PFSK-1 (cell line): Measurements from ENCODE around the gene ZBED5.

Experiments
- FOXP2 ChIP-seq: optimal IDR thresholded peaks from 2 replicates; pipeline ENCODE3; 2011; ENCODE audit warnings: borderline replicate concordance, control low read depth, inconsistent platforms; ENCODE audit not compliant: insufficient read depth; ENCODE audit errors: extremely low read length, extremely low read depth
- POLR2AphosphoS5 ChIP-seq: IDR thresholded peaks from 2 replicates; pipeline ENCODE4 v1.6.1; 2012; ENCODE audit warnings: low read depth, mild to moderate bottlenecking, control low read depth, low read length, moderate library complexity
- SIN3A ChIP-seq: IDR thresholded peaks from 2 replicates; pipeline ENCODE4 v1.6.1; 2012; ENCODE audit warnings: mild to moderate bottlenecking, low read length, moderate library complexity, borderline replicate concordance; ENCODE audit not compliant: insufficient read depth
- TAF1 ChIP-seq: IDR thresholded peaks from 2 replicates; pipeline ENCODE4 v1.6.1; 2012; ENCODE audit warnings: low read length, control low read depth, borderline replicate concordance; ENCODE audit not compliant: insufficient read depth
- TF ChIP-seq, protein P1 (sequence below), 2 experiments: IDR thresholded peaks; 2 replicates each; pipeline versions ENCODE4 v1.6.1 to v1.8.0; 2011 to 2012; ENCODE audit warnings: low read depth in 2 of 2, low read length in 2 of 2, control low read depth in 1 of 2, inconsistent platforms in 1 of 2, mild to moderate bottlenecking in 1 of 2, moderate library complexity in 1 of 2; ENCODE audit not compliant: insufficient read depth in 1 of 2

Gene ZBED5

DNA sequence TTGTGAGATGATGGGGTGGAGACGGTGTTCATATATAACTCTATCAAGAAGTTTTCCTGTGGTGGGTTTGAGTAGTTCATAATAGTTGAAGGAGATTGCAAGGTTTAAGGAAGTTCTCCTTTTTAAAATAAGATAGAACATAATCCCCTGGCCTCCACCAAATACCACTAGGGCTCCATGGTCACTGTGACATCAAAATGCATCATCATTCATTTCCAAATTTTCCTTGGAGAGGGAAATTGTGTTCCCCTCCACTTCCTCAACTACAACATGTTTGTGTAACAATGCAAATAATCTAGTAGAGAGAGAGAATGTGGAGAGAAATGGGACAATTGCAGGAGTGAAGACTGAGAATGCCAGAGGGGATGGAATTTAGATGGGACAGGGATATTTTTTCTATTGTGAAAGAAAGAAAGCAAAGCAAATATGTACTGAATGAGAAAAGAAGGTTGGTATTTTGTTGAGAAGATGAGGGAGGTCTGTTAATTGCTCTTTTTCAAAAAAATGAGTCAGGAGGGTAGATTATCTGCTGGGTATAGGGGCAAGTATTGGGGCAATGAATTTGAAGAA lies 33.4 kb upstream of the ZBED5 start:
- TF ChIP-seq TAF1 (no peak), POLR2AphosphoS5 (no peak), FOXP2 (no peak), SIN3A (no peak)
- TF ChIP-seq, protein P1, sequence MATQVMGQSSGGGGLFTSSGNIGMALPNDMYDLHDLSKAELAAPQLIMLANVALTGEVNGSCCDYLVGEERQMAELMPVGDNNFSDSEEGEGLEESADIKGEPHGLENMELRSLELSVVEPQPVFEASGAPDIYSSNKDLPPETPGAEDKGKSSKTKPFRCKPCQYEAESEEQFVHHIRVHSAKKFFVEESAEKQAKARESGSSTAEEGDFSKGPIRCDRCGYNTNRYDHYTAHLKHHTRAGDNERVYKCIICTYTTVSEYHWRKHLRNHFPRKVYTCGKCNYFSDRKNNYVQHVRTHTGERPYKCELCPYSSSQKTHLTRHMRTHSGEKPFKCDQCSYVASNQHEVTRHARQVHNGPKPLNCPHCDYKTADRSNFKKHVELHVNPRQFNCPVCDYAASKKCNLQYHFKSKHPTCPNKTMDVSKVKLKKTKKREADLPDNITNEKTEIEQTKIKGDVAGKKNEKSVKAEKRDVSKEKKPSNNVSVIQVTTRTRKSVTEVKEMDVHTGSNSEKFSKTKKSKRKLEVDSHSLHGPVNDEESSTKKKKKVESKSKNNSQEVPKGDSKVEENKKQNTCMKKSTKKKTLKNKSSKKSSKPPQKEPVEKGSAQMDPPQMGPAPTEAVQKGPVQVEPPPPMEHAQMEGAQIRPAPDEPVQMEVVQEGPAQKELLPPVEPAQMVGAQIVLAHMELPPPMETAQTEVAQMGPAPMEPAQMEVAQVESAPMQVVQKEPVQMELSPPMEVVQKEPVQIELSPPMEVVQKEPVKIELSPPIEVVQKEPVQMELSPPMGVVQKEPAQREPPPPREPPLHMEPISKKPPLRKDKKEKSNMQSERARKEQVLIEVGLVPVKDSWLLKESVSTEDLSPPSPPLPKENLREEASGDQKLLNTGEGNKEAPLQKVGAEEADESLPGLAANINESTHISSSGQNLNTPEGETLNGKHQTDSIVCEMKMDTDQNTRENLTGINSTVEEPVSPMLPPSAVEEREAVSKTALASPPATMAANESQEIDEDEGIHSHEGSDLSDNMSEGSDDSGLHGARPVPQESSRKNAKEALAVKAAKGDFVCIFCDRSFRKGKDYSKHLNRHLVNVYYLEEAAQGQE (IDR thresholded peaks at IDR 0.05; ENCODE audit: insufficient read depth in 1 of 2, low read depth in 2 of 2, low read length in 2 of 2), result no peak

DNA sequence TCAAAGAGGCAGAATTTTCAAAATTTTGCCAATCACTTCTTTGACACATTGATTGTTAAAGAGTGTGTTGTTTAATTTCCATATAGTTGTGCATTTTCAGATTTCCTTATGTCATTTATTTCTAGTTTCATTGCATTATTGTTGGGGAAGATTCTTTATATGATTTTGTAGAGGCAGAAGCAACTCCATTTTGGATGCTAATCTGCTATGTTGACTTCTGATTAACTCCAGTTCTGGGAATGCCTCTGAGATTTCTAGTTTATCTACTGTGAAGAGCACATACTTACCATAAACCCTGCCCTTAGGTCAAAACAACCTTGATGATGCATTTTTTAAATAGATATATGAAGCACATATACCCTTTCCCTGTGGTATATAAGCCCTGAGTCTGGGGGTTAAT lies 29.5 kb upstream of the ZBED5 start:
- TF ChIP-seq SIN3A, result no peak
- no peak for TF ChIP-seq POLR2AphosphoS5
- TF ChIP-seq FOXP2, result no peak
- TF ChIP-seq, protein P1 (IDR thresholded peaks at IDR 0.05; ENCODE audit: insufficient read depth in 1 of 2, low read depth in 2 of 2, low read length in 2 of 2), result no peak
- no peak for TF ChIP-seq TAF1

DNA sequence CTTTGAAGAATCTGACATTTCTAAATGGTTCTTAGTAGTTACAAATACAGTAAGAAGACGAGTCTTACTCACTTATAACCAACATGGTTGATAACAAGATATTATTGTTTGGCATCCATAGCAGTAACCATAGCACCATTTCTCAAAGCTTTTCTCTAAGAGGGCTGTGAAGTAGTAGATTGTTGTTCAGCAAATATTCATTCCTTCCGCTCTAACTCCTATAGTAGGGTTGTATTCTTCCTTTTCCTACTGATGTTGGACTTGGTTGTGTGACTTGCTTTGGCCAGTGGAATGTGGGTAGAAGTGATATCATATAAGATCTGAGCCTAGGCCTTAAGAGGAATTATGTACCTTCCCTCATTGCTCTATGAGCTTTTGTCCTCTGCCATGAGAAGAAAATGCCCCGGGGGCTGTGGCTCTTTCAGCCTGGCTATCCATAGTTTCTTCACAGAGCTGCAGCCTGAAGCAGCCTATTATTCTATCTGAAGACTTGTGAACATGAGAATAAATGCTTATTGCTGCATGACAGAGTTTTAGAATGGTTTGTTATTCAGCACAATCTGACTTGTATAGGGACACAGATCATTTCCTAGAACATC lies 28.9 kb upstream of the ZBED5 start:
- TF ChIP-seq POLR2AphosphoS5 (no peak), TAF1 (no peak), FOXP2 (no peak), SIN3A (no peak)
- TF ChIP-seq, protein P1 (IDR thresholded peaks at IDR 0.05; ENCODE audit: insufficient read depth in 1 of 2, low read depth in 2 of 2, low read length in 2 of 2), result no peak

DNA sequence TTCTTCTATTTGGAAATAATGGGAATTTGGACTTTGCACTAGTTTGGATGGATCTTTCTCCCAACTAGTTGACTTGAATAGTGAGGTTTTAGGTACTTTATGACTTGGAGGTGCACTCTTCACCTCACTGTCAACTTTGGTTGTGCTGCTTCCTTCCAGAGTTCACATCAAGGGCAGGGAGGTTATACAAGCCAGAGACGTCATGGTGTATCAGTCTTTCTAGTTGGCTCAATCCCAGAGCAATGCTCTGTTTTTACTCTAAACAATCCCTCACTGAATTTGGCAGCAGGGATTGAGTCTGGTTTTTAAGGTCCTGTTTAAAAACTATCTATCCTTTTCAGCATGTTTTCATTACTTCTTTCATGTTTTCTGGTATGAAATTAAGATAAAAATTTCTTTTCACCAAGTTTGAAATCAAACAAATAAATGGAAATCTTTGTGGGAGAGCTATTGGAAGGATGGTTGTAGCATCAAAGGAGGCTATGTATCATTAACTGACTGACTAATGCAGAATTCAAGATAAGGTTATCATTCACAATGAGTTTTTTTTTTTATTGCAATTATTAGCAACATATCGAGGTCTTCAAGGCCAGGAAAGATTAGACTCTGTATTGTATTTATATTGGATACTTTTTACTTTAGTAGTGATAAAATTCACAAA lies 28.0 kb upstream of the ZBED5 start:
- TF ChIP-seq SIN3A, result no peak
- TF ChIP-seq, protein P1 (IDR thresholded peaks at IDR 0.05; ENCODE audit: insufficient read depth in 1 of 2, low read depth in 2 of 2, low read length in 2 of 2), result no peak
- no peak for TF ChIP-seq POLR2AphosphoS5
- TF ChIP-seq FOXP2, result no peak
- TF ChIP-seq TAF1, result no peak
